Bronchial epithelial cell (primary cell): ENCODE results near the gene PFKL. TPM values are rescaled to one million over a fixed set of nuclear protein-coding genes. Genes with fewer than 3 reads are reported as not detected.
"Not testable (repeated sequence)": the region's sequence is repeated elsewhere in the genome, so short reads cannot be mapped to it uniquely, and the experiment has no call there.

ENCODE experiments used
- DNase-seq: peaks from one replicate; pipeline ENCODE4 v3.0.0-alpha.2; 2010; ENCODE audit warnings: low read depth
- FAIRE-seq: peaks from 2 replicates; lab custom pipeline; 2011; peaks lifted over from hg19 to GRCh38; lab: Jason Lieb, UNC
- H3K27me3 ChIP-seq: 2 replicates; pipeline ENCODE4 v1.5.1; 2011; ENCODE audit warnings: low read length; ENCODE audit not compliant: control insufficient read depth, insufficient read depth
- H3K36me3 ChIP-seq: 2 replicates; pipeline ENCODE4 v1.5.1; 2011; ENCODE audit warnings: low read length; ENCODE audit not compliant: control insufficient read depth, insufficient read depth
- H3K4me3 ChIP-seq: 2 replicates; pipeline ENCODE4 v1.5.1; 2011; ENCODE audit warnings: mild to moderate bottlenecking, low read depth, low read length, control low read depth
- CTCF ChIP-seq: IDR thresholded peaks from 2 replicates; pipeline ENCODE4 v1.5.1; 2011; ENCODE audit warnings: mild to moderate bottlenecking, moderate library complexity, low read length, control low read depth, inconsistent platforms; ENCODE audit not compliant: insufficient read depth, severe bottlenecking
- total RNA-seq: library from RNA; depleted of rRNA; stranded (reverse); fragments of >200 nt; gene quantifications from 2 replicates; pipeline ENCODE4 v1.2.1, GENCODE V29; 2014

PFKL gene
- total RNA-seq, 1 donor from 2014 or later = 148 TPM

GRCh38 chr21:44356160-44356559 lies 56.3 kb downstream of the PFKL start:
- DNase-seq = no peak
- H3K4me3 ChIP-seq = no peak overlapping the region
- TF ChIP-seq CTCF = no peak
- no peaks in the 10 kb centered on the region for H3K36me3 ChIP-seq
- H3K27me3 ChIP-seq = peaks cover 3% of the 10 kb centered on the region
- no peak for FAIRE-seq

DNA sequence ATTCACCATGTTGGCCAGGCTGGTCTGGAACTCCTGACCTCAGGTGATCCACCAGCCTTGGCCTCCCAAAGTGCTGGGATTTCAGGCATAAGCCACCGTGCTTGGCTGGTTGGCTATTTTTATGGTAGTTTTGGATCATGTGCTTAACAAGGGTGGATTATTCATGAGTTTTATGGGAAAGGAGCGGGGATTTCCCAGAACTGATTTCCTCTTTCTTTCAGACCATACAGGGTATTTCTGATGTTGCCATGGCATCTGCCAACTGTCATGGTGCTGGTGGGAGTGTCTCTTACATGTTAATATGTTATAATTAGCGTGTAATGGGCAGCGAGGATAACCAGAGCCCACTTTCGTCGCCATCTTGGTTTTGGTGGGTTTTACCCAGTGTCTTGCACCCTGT lies 56.8 kb downstream of the PFKL start:
- no peaks in the 10 kb centered on the region for H3K36me3 ChIP-seq
- DNase-seq = no peak
- H3K4me3 ChIP-seq = no peak overlapping the region
- TF ChIP-seq CTCF = no peak
- FAIRE-seq = no peak
- H3K27me3 ChIP-seq = no peaks in the 10 kb centered on the region

GRCh38 chr21:44357064-44357837 lies 57.4 kb downstream of the PFKL start:
- FAIRE-seq (no peak), DNase-seq (no peak)
- no peak overlapping the region for H3K4me3 ChIP-seq
- no peaks in the 10 kb centered on the region for H3K36me3 ChIP-seq
- no peak for TF ChIP-seq CTCF
- H3K27me3 ChIP-seq = no peaks in the 10 kb centered on the region

DNA sequence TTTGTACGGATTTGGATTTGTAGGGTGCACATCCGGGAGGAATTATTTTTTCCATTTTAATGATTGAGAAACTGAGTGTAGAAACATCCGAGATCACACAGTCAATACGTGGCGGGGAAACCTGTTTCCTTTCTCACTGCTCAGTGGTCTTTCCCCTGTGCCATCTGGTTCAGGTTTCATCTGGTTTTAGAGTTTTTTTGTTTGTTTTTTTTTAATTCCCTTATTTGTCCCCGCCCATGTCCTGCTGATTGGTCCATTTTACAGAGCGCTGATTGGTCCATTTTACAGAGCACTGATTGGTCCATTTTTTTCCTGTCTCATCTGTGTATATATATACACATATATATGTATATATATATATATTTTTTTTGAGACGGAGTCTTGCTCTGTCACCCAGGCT lies 59.5 kb downstream of the PFKL start:
- DNase-seq (no peak), FAIRE-seq (no peak)
- no peaks in the 10 kb centered on the region for H3K36me3 ChIP-seq
- H3K4me3 ChIP-seq = no peak overlapping the region
- TF ChIP-seq CTCF = no peak
- H3K27me3 ChIP-seq = no peaks in the 10 kb centered on the region

DNA sequence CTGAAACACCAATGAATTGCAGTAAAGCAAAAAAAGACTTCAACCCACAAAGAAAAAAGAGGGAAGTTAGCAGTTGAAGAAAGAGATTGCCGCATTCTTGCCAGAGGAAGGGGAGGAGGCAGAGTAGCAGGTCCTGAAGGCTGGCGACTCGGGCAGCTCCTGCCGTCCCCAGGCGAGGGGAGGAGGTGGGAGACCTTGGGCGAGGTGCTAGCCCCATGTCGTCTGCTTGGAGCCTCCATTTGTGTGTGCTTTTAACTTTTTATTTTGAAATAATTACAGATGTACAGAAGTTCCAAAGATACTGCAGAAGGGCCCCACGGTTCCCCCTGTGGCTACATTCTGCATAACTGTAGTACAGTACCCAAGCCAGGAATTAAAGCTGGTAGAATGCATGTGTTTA lies 60.3 kb downstream of the PFKL start:
- FAIRE-seq (no peak), DNase-seq (no peak)
- Histone ChIP-seq H3K27me3 (no peaks in the 10 kb centered on the region), H3K36me3 (no peaks in the 10 kb centered on the region), H3K4me3 (no peak overlapping the region)
- no peak for TF ChIP-seq CTCF

- not testable (repeated sequence) for DNase-seq
Observed at GRCh38 chr21:44361903-44362302, 62.0 kb downstream of the PFKL start.

More at GRCh38 chr21:44361903-44362302, 62.0 kb downstream of the PFKL start:
- not testable (repeated sequence) for FAIRE-seq, H3K27me3 ChIP-seq, H3K36me3 ChIP-seq, H3K4me3 ChIP-seq
